HEK293 (cell line): ENCODE data around the gene ERMAP.

ENCODE experiments used
- CTCF ChIA-PET: fragments of 350-600 bp; formaldehyde crosslinking; extraction: SDS; loops from one replicate; lab custom pipeline; 2021; ENCODE audit warnings: antibody characterized with exemption; lab: Yijun Ruan, JAX
- POLR2A ChIA-PET: fragments of 300-600 bp; formaldehyde crosslinking; extraction: SDS; loops from one replicate; lab custom pipeline; 2020; ENCODE audit warnings: antibody characterized with exemption, inconsistent platforms; lab: Yijun Ruan, JAX
- H3K27ac ChIP-seq: fragments of 200-500 bp; sonication (Bioruptor generic); 2 replicates; pipeline ENCODE4 v1.5.1; 2014; ENCODE audit warnings: low read depth, low read length, control low read depth, inconsistent platforms; ENCODE audit errors: extremely low read depth
- H3K36me3 ChIP-seq, 2 experiments: fragments of 200-500 bp in 1 of 2; sonication (Bioruptor generic) in 1 of 2; 1 replicate in 1 of 2; 2 replicates in 1 of 2; pipeline ENCODE4 v1.5.1; 2014 to 2017; ENCODE audit warnings: inconsistent platforms in 2 of 2, low read length in 2 of 2; ENCODE audit not compliant: control insufficient read depth in 2 of 2, insufficient read depth in 1 of 2
- H3K4me1 ChIP-seq: fragments of 200-500 bp; sonication (Bioruptor generic); 2 replicates; pipeline ENCODE4 v1.5.1; 2014; ENCODE audit warnings: mild to moderate bottlenecking, low read length, inconsistent platforms; ENCODE audit not compliant: control insufficient read depth, insufficient read depth
- H3K4me3 ChIP-seq: 2 replicates; pipeline ENCODE4 v1.5.1; 2011; ENCODE audit warnings: low read depth, mild to moderate bottlenecking, control low read depth, low read length, moderate library complexity
- H3K9me3 ChIP-seq: fragments of 200-500 bp; sonication (Bioruptor generic); 2 replicates; pipeline ENCODE4 v1.5.1; 2014; ENCODE audit warnings: low read depth, low read length, inconsistent platforms; ENCODE audit not compliant: control insufficient read depth, insufficient read depth
- HOXC10 ChIP-seq: sonication (generic); formaldehyde crosslinking; IDR thresholded peaks from 2 replicates; pipeline ENCODE4 v1.8.1; 2023; ENCODE audit warnings: mild to moderate bottlenecking, missing genetic modification reagents
- PRDM4 ChIP-seq: fragments of 450-650 bp; formaldehyde crosslinking; IDR thresholded peaks from 2 replicates; pipeline ENCODE4 v1.5.1; 2017; ENCODE audit warnings: missing biosample characterization, missing genetic modification characterization
- SP3 ChIP-seq: fragments of 450-650 bp; formaldehyde crosslinking; IDR thresholded peaks from 2 replicates; pipeline ENCODE4 v1.5.1; 2016; ENCODE audit warnings: missing biosample characterization, missing genetic modification characterization
- ZBTB44 ChIP-seq: fragments of 450-650 bp; IDR thresholded peaks from 2 replicates; pipeline ENCODE4 v1.5.1; 2018; ENCODE audit warnings: missing biosample characterization, mild to moderate bottlenecking, missing genetic modification characterization
- ZNF19 ChIP-seq: fragments of 450-650 bp; formaldehyde crosslinking; IDR thresholded peaks from 2 replicates; pipeline ENCODE4; 2016; ENCODE audit warnings: missing biosample characterization, missing genetic modification characterization, low read depth
- ZNF239 ChIP-seq: fragments of 450-650 bp; formaldehyde crosslinking; IDR thresholded peaks from 2 replicates; pipeline ENCODE4 v1.5.1; 2016; ENCODE audit warnings: missing biosample characterization, missing genetic modification characterization
- ZNF292 ChIP-seq: fragments of 450-650 bp; formaldehyde crosslinking; IDR thresholded peaks from 2 replicates; pipeline ENCODE4 v1.5.1; 2016; ENCODE audit warnings: low read depth, missing biosample characterization, missing genetic modification characterization, borderline replicate concordance
- ZNF366 ChIP-seq: fragments of 450-650 bp; formaldehyde crosslinking; conservative IDR thresholded peaks from 2 replicates; pipeline ENCODE4 v1.5.1; 2016; ENCODE audit warnings: missing biosample characterization, missing genetic modification characterization
- ZNF544 ChIP-seq: fragments of 450-650 bp; formaldehyde crosslinking; IDR thresholded peaks from 2 replicates; pipeline ENCODE4 v1.5.0; 2017; ENCODE audit warnings: missing biosample characterization, missing genetic modification characterization
- ZNF549 ChIP-seq: fragments of 450-650 bp; IDR thresholded peaks from 2 replicates; pipeline ENCODE4 v1.5.1; 2018; ENCODE audit warnings: missing biosample characterization, missing genetic modification characterization, mild to moderate bottlenecking, inconsistent platforms, moderate library complexity
- ZNF654 ChIP-seq: fragments of 450-650 bp; formaldehyde crosslinking; IDR thresholded peaks from 2 replicates; pipeline ENCODE4 v1.5.1; 2016; ENCODE audit warnings: low read depth, missing biosample characterization, missing genetic modification characterization
- ZNF664 ChIP-seq: fragments of 450-650 bp; formaldehyde crosslinking; IDR thresholded peaks from 2 replicates; pipeline ENCODE4 v1.5.1; 2016; ENCODE audit warnings: missing biosample characterization, missing genetic modification characterization
- ZNF704 ChIP-seq: fragments of 450-650 bp; formaldehyde crosslinking; IDR thresholded peaks from 2 replicates; pipeline ENCODE4 v1.5.1; 2016; ENCODE audit warnings: missing biosample characterization, missing genetic modification characterization
- ZNF830 ChIP-seq: fragments of 450-650 bp; IDR thresholded peaks from 2 replicates; pipeline ENCODE4 v1.5.0; 2018; ENCODE audit warnings: missing biosample characterization, missing genetic modification characterization, low read depth, mild to moderate bottlenecking, moderate library complexity
- TF ChIP-seq, protein P1 (sequence below): fragments of 450-650 bp; formaldehyde crosslinking; IDR thresholded peaks from 2 replicates; pipeline ENCODE4 v1.5.1; 2016; ENCODE audit warnings: missing biosample characterization, missing genetic modification characterization
- TF ChIP-seq, protein P2 (sequence below): fragments of 450-650 bp; formaldehyde crosslinking; IDR thresholded peaks from 2 replicates; pipeline ENCODE4 v1.5.1; 2017; ENCODE audit warnings: missing biosample characterization, missing genetic modification characterization

ERMAP gene

GRCh38 chr1:42777852-42778251, 39.1 kb upstream of the ERMAP start:
- H3K9me3 ChIP-seq = no peaks in the 10 kb centered on the region
- peaks cover 11 to 93% of the 10 kb centered on the region in 2 experiments; a peak in 2 of 3 replicates for H3K36me3 ChIP-seq
- POLR2A ChIA-PET = interaction anchor here (1.4 kb wide), 1 partner anchor 11 kb away, joined by 6 read pairs; the partner anchor contains the start of genes C1orf50 and P3H1
- H3K4me3 ChIP-seq = no peak overlapping the region
- CTCF ChIA-PET = interaction anchor here (0.6 to 5.0 kb wide), 22 partner anchors 10 to 298 kb away, joined by 3 to 79 read pairs (median 6); partner anchors contain the start of genes C1orf50 and P3H1
- TF ChIP-seq ZNF704 (no peak), PRDM4 (tag by site-specific recombination) (peak; percentile 44; the same call in 1 of the 2 replicates), ZNF292 (tag by site-specific recombination) (no peak), ZNF654 (tag by site-specific recombination) (peak; percentile 62)
- TF ChIP-seq, protein P1, sequence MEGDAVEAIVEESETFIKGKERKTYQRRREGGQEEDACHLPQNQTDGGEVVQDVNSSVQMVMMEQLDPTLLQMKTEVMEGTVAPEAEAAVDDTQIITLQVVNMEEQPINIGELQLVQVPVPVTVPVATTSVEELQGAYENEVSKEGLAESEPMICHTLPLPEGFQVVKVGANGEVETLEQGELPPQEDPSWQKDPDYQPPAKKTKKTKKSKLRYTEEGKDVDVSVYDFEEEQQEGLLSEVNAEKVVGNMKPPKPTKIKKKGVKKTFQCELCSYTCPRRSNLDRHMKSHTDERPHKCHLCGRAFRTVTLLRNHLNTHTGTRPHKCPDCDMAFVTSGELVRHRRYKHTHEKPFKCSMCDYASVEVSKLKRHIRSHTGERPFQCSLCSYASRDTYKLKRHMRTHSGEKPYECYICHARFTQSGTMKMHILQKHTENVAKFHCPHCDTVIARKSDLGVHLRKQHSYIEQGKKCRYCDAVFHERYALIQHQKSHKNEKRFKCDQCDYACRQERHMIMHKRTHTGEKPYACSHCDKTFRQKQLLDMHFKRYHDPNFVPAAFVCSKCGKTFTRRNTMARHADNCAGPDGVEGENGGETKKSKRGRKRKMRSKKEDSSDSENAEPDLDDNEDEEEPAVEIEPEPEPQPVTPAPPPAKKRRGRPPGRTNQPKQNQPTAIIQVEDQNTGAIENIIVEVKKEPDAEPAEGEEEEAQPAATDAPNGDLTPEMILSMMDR (tag by site-specific recombination) = peak; percentile 64
- H3K27ac ChIP-seq = no peak overlapping the region
- H3K4me1 ChIP-seq = no peaks in the 10 kb centered on the region

- peaks cover 4 to 94% of the 10 kb centered on the region in 2 experiments; a peak in 2 of 3 replicates for H3K36me3 ChIP-seq
- POLR2A ChIA-PET = interaction anchor here (1.4 kb wide), 1 partner anchor 13 kb away, joined by 8 read pairs; the partner anchor contains the start of genes C1orf50 and P3H1
- H3K9me3 ChIP-seq = no peaks in the 10 kb centered on the region
- TF ChIP-seq ZNF544 (tag by site-specific recombination) (no peak), HOXC10 (CRISPR knock-in tag) (no peak), ZBTB44 (tag by site-specific recombination) (no peak), ZNF830 (tag by site-specific recombination) (no peak)
- TF ChIP-seq, all 188 proteins: peak for 0
- no peak overlapping the region for H3K27ac ChIP-seq
- H3K4me3 ChIP-seq = no peak overlapping the region
- CTCF ChIA-PET = interaction anchor here (0.6 to 5.0 kb wide), 4 partner anchors 8 to 515 kb away, joined by 3 to 79 read pairs (median 5); no protein-coding TSS in a partner anchor
- no peaks in the 10 kb centered on the region for H3K4me1 ChIP-seq
Measured at GRCh38 chr1:42779725-42780124, 37.2 kb upstream of the ERMAP start.

DNA sequence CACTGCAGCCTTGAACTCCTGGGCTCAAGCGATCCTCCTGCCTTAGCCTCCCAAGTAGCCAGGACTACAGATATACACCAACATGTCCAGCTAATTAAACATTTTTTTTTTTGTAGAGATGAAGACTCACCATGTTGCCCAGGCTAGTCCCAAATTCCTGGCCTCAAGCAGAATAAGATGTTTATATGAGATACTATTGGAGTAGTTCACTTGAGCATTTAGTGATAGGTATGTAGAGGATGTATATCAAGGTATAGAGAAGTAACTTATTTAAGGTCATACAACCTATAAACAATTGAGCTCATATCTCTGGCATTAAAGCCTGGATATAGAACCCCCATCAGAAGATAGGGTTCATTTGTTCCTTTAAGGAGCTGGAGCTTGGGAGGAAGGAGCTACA, 36.7 kb upstream of the ERMAP start:
- H3K4me3 ChIP-seq = no peak overlapping the region
- H3K4me1 ChIP-seq = no peaks in the 10 kb centered on the region
- H3K27ac ChIP-seq = no peak overlapping the region
- TF ChIP-seq ZNF239 (tag by site-specific recombination) (no peak), SP3 (tag by site-specific recombination) (no peak), ZNF664 (tag by site-specific recombination) (peak; percentile 91), ZNF549 (tag by site-specific recombination) (no peak), ZNF19 (tag by site-specific recombination) (no peak), ZNF366 (tag by site-specific recombination) (no peak)
- TF ChIP-seq, protein P2, sequence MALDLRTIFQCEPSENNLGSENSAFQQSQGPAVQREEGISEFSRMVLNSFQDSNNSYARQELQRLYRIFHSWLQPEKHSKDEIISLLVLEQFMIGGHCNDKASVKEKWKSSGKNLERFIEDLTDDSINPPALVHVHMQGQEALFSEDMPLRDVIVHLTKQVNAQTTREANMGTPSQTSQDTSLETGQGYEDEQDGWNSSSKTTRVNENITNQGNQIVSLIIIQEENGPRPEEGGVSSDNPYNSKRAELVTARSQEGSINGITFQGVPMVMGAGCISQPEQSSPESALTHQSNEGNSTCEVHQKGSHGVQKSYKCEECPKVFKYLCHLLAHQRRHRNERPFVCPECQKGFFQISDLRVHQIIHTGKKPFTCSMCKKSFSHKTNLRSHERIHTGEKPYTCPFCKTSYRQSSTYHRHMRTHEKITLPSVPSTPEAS (tag by site-specific recombination) = no peak
- TF ChIP-seq, all 188 proteins: peak for 1
- Histone ChIP-seq H3K36me3 (peaks cover 4 to 92% of the 10 kb centered on the region in 2 experiments; a peak in 2 of 3 replicates), H3K9me3 (no peaks in the 10 kb centered on the region)
- ChIA-PET POLR2A (interaction anchor here (1.4 kb wide), 1 partner anchor 13 kb away, joined by 8 read pairs; the partner anchor contains the start of genes C1orf50 and P3H1), CTCF (interaction anchor here (0.6 to 5.0 kb wide), 5 partner anchors 9 to 515 kb away, joined by 3 to 79 read pairs (median 4); no protein-coding TSS in a partner anchor)
